Measurements from ENCODE around the gene TOMM20.
A peak's percentile ranks its signal among the peaks of the same experiment; 100 is the strongest.
"Not testable (repeated sequence)": the region's sequence is repeated elsewhere in the genome, so short reads cannot be mapped to it uniquely, and the experiment has no call there.

TOMM20 gene

GRCh38 chr1:235101558-235102258, 26.9 kb downstream of the TOMM20 start:
- DNase-seq (ENCODE audit: low spot score) = no peak

DNA sequence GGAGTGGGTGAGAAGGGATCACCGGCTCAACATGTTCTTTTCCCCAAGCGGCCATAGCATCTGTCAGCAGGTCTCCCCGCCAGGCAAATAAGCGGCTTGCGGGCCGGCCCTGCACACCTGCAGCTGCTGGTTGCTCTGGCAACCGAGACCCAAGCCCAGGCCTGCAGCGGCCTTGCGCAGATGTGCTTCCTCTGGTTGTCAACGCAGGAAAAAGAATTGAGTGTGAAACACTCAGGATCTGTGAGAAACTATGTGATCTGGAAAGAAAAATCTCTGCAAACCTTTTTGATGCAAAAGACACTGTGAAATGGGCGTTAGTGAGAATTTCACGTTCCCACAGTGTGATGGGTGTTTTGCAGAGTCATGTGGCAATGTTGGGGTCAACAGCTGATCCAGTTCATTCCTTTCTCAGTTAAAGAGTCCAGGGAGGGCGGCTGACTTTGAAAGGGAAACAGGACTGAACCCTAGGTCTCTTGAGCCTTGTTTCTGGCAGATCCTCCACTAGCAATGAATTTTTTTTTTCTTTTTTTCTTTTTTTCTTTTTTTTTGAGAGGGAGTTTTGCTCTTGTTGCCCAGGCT, 28.4 kb downstream of the TOMM20 start:
- DNase-seq (ENCODE audit: low spot score) = no peak

DNA sequence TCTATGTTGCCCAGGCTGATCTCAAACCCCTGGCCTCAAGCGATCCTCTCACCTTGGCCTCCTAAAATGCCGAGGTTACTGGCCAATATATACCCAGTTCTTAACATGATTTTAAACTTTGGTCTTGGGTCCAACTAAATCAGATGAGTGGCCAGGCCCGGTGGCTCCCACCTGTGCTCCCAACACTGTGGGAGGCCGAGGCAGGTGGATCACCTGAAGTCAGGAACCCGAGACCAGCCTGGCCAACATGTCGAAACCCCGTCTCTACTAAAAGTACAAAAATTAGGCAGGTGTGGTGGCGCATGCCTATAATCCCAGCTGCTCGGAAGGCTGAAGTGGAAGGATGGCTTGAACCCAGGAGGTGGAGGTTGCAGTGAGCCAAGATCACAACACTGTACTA, 29.6 kb downstream of the TOMM20 start:
- DNase-seq (ENCODE audit: low spot score) = no peak

DNA sequence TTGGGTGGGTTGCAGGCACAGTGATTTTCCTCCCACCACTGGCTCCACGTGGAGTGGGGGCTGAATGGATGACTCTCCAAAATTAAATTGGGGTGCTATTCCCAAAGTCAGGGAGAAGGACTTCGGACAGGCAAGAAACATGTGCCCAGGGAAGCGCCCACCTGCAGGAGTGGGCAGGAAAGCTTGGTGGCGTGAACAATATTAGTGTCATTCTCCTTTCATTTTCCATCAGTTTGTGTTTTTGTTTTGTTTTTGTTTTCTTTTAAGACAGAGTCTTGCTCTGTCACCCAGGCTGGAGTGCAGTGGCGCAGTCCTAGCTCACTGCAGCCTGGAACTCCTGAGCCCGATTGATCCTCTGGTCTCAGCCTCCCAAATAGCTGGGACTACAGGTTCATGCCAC, 30.1 kb downstream of the TOMM20 start:
- DNase-seq (ENCODE audit: low spot score) = no peak

- not testable (repeated sequence) for DNase-seq (ENCODE audit: low spot score)
Measured at GRCh38 chr1:235097501-235097900, 31.1 kb downstream of the TOMM20 start.

- DNase-seq (ENCODE audit: low spot score) = no peak
Measured at GRCh38 chr1:235095938-235096562, 32.6 kb downstream of the TOMM20 start.

DNA sequence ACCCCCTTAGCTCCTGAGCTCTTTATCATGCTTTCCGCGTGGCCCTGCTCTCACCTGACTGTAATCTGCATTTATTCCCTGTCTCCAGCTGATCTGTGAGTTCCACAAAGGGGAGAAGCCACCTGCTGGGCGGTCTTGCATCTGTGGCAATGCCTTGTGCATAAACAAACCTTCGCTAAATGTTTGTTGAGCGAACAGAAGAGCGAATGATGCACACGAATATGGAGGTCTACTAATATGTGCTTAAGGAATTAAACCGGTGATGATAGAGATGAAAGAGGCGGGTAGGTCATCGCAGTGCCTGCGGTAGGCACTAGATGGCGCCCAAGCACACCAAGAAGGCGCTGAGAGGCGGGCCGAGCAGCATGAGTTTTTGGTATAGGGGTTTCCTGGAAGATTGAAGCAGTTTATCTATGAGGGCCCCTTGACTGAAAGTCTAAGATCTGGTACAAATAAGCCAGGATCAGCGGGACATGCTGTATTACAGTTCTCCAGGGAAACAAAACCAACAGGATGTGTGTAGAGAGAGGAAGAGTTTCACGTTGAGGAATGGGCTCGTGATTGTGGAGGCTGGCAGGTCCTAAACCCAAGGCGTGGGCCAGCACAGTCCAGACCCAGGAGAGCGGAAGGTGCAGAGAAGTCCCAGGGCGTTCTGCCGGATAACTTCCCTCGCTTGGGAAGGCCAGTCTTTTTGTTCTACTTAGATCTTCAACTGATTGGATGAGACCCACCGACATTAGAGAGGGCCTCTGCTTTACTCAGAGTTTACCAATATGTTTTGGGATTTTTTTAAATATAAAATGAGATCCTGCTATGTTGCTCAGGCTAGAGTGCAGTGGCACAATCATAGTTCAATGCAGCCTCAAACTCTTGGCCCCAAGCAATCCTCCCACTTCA, 34.7 kb downstream of the TOMM20 start:
- DNase-seq (ENCODE audit: low spot score) = peak; percentile 73

- DNase-seq (ENCODE audit: low spot score) = peak; percentile 79
Measured at GRCh38 chr1:235093013-235093695, 35.5 kb downstream of the TOMM20 start.

- not testable (repeated sequence) for DNase-seq (ENCODE audit: low spot score)
Measured at GRCh38 chr1:235092415-235092814, 36.2 kb downstream of the TOMM20 start.

DNA sequence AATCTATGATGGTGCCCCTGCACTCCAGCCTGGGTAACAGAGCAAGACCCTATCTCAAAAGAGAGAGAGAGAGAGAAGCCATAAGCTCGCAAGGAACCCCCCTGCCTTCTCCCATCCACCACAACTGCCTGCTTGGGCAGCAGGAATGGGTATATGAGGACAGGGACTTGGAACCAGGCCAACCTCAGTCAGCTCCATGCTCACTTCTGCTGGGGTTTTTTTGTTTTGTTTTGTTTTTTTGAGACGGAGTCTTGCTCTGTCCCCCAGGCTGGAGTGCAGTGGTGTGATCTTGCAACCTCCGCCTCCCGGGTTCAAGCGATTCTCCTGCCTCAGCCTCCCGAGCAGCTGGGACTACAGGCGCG, 36.6 kb downstream of the TOMM20 start:
- DNase-seq (ENCODE audit: low spot score) = not testable (repeated sequence)

DNA sequence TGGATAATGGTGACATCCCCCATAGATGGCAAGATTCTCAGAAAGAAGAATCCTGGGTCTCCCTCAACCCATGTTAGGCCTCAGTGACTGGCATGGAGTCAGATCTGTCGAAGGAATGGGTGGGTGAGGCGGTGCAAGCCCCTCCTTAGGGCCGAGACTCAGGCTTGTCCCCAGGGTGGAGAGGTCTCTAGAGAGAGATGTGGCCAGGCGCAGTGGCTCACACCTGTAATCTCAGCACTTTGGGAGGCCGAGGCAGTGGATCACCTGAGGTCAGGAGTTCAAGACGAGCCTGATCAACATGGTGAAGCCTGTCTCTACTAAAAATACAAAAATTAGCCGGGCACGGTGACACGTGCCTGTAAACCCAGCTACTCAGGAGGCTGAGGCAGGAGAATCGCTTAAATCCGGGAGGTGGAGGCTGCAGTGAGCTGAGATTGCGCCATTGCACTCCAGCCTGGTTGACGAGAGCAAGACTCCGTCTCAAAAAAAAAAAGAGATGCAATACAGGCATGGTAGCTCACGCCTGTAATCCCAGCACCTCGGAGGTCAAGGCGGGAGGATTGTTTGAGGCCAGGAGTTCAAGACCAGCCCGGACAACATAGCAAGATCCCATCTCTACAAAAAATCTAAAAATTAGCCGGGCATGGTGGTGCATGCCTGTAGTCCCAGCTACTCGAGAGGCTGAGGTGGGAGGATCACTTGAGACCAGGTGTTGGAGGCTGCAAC, 37.2 kb downstream of the TOMM20 start:
- DNase-seq (ENCODE audit: low spot score) = not testable (repeated sequence)

GRCh38 chr1:235090406-235091069, 38.1 kb downstream of the TOMM20 start:
- no peak for DNase-seq (ENCODE audit: low spot score)

DNA sequence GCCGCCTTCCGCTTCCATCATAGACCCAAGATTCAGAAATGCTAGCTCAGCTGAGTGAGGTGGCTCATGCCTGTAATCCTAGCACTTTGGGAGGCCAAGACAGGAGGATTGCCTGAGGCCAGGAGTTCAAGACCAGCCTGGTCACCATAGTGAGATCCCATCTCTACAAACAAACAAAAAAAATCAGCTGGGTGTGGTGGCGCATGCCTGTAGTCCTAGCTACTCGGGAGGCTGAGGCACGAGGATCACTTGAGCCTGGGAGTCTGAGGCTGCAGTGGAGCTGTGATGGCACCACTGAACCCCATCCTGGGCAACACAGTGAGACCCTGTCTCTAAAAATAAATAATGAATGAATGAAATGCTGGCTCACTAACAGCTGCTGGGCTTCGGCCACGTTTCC, 39.7 kb downstream of the TOMM20 start:
- no peak for DNase-seq (ENCODE audit: low spot score)

DNA sequence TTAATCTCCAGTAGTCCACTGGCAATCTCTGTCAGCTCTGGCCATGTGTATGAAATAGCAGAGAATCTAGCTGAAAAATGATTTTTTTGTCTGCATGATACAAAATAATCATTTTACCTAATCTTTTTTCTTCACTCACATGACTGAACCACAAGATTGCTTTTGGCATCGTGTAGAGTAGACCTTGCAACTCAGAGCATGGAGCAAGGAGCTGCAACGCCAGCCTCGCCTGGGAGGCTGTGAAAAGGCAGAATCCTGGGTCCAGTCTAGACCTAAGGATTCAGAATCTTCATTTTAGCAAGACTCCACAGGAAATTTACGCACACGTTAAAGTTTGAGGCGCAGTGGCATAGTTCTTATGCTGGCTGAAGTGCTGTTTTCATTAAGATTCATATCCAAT, 40.2 kb downstream of the TOMM20 start:
- no peak for DNase-seq (ENCODE audit: low spot score)

- DNase-seq (ENCODE audit: low spot score) = no peak
Measured at GRCh38 chr1:235087906-235088305, 40.7 kb downstream of the TOMM20 start.

GRCh38 chr1:235085411-235086117, 43.1 kb downstream of the TOMM20 start:
- DNase-seq (ENCODE audit: low spot score) = not testable (repeated sequence)

- not testable (repeated sequence) for DNase-seq (ENCODE audit: low spot score)
Measured at GRCh38 chr1:235080788-235081187, 47.8 kb downstream of the TOMM20 start.

GRCh38 chr1:235080297-235080657, 48.4 kb downstream of the TOMM20 start:
- DNase-seq (ENCODE audit: low spot score) = not testable (repeated sequence)

DNA sequence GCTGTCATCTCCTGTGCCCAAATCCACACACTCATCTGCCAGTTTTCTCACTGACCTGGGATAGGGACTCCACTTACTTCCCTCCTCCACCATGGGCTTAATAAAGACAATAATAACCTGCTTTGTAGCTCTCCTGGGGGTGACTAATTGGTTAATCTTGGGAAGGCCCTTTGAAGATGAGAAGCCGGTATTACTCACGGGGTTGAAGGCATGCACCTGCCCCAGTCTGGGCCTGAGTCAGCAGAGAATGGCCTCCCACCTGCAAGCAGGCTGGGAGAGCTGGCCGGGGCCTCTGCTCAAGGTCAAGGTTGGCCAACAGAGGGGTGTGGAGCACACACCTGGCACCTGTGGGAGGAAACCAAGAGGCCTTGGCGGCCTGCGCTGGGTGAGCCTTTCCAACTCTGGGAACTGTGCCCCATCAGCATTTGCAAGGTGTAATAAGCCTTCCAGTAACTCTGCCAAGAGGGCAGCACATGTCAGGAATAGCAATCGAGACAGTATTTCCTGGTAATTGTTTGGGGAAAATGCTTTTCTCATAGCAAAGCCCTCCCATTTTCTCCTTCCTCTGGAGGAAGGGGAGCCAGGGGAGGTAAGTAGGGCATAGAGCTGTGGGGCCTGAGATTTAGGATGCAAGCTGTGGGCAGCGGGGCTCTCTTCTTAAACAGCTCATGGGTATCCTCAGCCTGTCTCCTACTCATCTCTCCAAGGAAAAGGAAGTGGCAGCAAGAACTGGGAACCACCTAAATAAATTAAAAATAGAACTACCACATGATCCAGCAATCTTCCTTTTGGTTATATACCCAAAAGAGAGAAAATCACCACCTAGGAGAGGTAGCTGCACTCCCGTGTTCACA, 49.0 kb downstream of the TOMM20 start:
- no peak for DNase-seq (ENCODE audit: low spot score)

Measured in hepatic stellate cell (primary cell).